Measurements from ENCODE around the gene SSC4D.

- no peak for TF ChIP-seq EZH2 (IDR thresholded peaks at IDR 0.05; ENCODE audit: insufficient read depth, poor library complexity, severe bottlenecking)
- TF ChIP-seq EZH2phosphoT487 (IDR thresholded peaks at IDR 0.05; ENCODE audit: insufficient read depth, low read depth), result no peak
Observed at GRCh38 chr7:76403780-76404494, 5.6 kb downstream of the SSC4D start.
